Measurements from ENCODE around the gene SEZ6. TPM values are rescaled to one million over a fixed set of nuclear protein-coding genes. Genes with fewer than 3 reads are reported as not detected.

The SEZ6 gene
- 0.06 TPM for total RNA-seq

GRCh38 chr17:29005936-29006511 lies at the start of gene SEZ6:
Gene SEZ6, minus strand, starts transcription at chr17:29006033. Its CDS starts 164 bp downstream, at chr17:29005869.

GRCh38 chr17:29042679-29043538 lies 37.1 kb upstream of the SEZ6 start, which contains the start of gene PIPOX:
Gene PIPOX, plus strand, starts transcription at chr17:29043141. Its CDS starts 85 bp downstream, at chr17:29043226.

GRCh38 chr17:28951428-28951990 lies 54.3 kb downstream of the SEZ6 start, which contains the start of gene PHF12:
Gene PHF12, minus strand, starts transcription at chr17:28951518. Its CDS starts 558 bp downstream, at chr17:28950960.

Other genes starting within 250 kb of the SEZ6 start
- 9.5 TPM for gene FAM222B, start 163.2 kb downstream of the SEZ6 start, total RNA-seq
- 38.7 TPM for gene ERAL1, start 151.0 kb downstream of the SEZ6 start, total RNA-seq
- gene FLOT2, start 108.3 kb downstream of the SEZ6 start, total RNA-seq: 49.9 TPM
- gene DHRS13, start 103.0 kb downstream of the SEZ6 start, total RNA-seq: 18.7 TPM
- 38.2 TPM for gene PHF12, start 54.5 kb downstream of the SEZ6 start, total RNA-seq
- gene PIPOX, start 37.1 kb upstream of the SEZ6 start, total RNA-seq: 4.3 TPM
- 89.5 TPM for gene MYO18A, start 174.4 kb upstream of the SEZ6 start, total RNA-seq
- gene CRYBA1, start 240.8 kb upstream of the SEZ6 start, total RNA-seq: not detected